CD14-positive monocyte (primary cell): ENCODE data around the gene NFIL3. TPM values are rescaled to one million over a fixed set of nuclear protein-coding genes. Genes with fewer than 3 reads are reported as not detected.

ENCODE experiments used
- DNase-seq, 3 donors: peaks; one replicate each; pipeline ENCODE4 v3.0.0-alpha.2; 2011 to 2022
- H2AFZ ChIP-seq: 2 replicates; pipeline ENCODE4 v1.6.0; 2012; ENCODE audit warnings: mild to moderate bottlenecking, low read depth, low read length, inconsistent platforms; ENCODE audit not compliant: insufficient read depth, poor library complexity, severe bottlenecking
- H3K27ac ChIP-seq, 2 donors: 1 replicate in 1 of 2; 2 replicates in 1 of 2; pipeline ENCODE4 v1.5.1; 2012 to 2013; ENCODE audit warnings: low read length in 2 of 2, control low read depth in 1 of 2, inconsistent platforms in 1 of 2, low read depth in 1 of 2, mild to moderate bottlenecking in 1 of 2
- H3K27me3 ChIP-seq, 2 donors: one replicate each; pipeline versions ENCODE4 v1.6.0 to v1.6.1; 2011 to 2013; ENCODE audit warnings: low read length in 2 of 2; ENCODE audit not compliant: control insufficient read depth in 2 of 2, insufficient read depth in 2 of 2
- H3K36me3 ChIP-seq, 2 donors: replicated peaks in 1 of 2; 1 replicate in 1 of 2; 2 replicates in 1 of 2; pipeline versions ENCODE4 v1.5.1 to v1.6.1; 2012 to 2013; ENCODE audit warnings: low read length in 2 of 2, control low read depth in 1 of 2, inconsistent platforms in 1 of 2, mild to moderate bottlenecking in 1 of 2; ENCODE audit not compliant: insufficient read depth in 2 of 2, control insufficient read depth in 1 of 2
- H3K4me1 ChIP-seq, 2 donors: 1 replicate in 1 of 2; 2 replicates in 1 of 2; pipeline versions ENCODE4 v1.5.1 to v1.6.1; 2012 to 2013; ENCODE audit warnings: low read length in 2 of 2, control low read depth in 1 of 2, inconsistent platforms in 1 of 2, mild to moderate bottlenecking in 1 of 2, moderate library complexity in 1 of 2; ENCODE audit not compliant: insufficient read depth in 2 of 2, control insufficient read depth in 1 of 2
- H3K4me2 ChIP-seq: replicated peaks from 2 replicates; pipeline ENCODE3; 2012; ENCODE audit warnings: low read length, moderate library complexity, mild to moderate bottlenecking; ENCODE audit not compliant: poor library complexity, severe bottlenecking; ENCODE audit errors: extremely low read depth
- H3K4me3 ChIP-seq, 3 experiments: fragments of 200-600 bp in 1 of 3; sonication (generic) in 1 of 3; replicated peaks in 1 of 3; 1 replicate in 2 of 3; 2 replicates in 1 of 3; pipeline ENCODE4 v1.5.1; 2011 to 2013; ENCODE audit warnings: low read length in 3 of 3, mild to moderate bottlenecking in 3 of 3, control low read depth in 2 of 3, low read depth in 2 of 3, inconsistent platforms in 1 of 3, moderate library complexity in 1 of 3
- H3K79me2 ChIP-seq: 2 replicates; pipeline ENCODE4 v1.6.0; 2012; ENCODE audit warnings: mild to moderate bottlenecking, control low read depth, inconsistent platforms, low read length, moderate library complexity; ENCODE audit not compliant: insufficient read depth
- H3K9ac ChIP-seq: 2 replicates; pipeline ENCODE4 v1.6.0; 2017; ENCODE audit warnings: low read length, mild to moderate bottlenecking; ENCODE audit not compliant: insufficient read depth, poor library complexity, severe bottlenecking
- H3K9me3 ChIP-seq, 2 donors: replicated peaks in 1 of 2; 1 replicate in 1 of 2; 2 replicates in 1 of 2; pipeline versions ENCODE4 v1.5.1 to v1.6.1; 2012 to 2013; ENCODE audit warnings: low read length in 2 of 2, control low read depth in 1 of 2; ENCODE audit not compliant: control insufficient read depth in 1 of 2, insufficient read depth in 1 of 2
- H4K20me1 ChIP-seq: 2 replicates; pipeline ENCODE4 v1.6.0; 2012; ENCODE audit warnings: mild to moderate bottlenecking, low read length, control low read depth, moderate library complexity; ENCODE audit not compliant: insufficient read depth
- H3K27ac Mint-ChIP-seq, 7 donors: one replicate each; pipeline ENCODE4 v1.8.0; 2020; ENCODE audit warnings: mild to moderate bottlenecking in 7 of 7, mixed read lengths in 7 of 7, moderate library complexity in 6 of 7, inconsistent platforms in 2 of 7
- H3K27me3 Mint-ChIP-seq, 3 donors: one replicate each; pipeline ENCODE4 v1.8.0; 2021 to 2022; ENCODE audit warnings: low read depth in 3 of 3, mild to moderate bottlenecking in 3 of 3, mixed read lengths in 3 of 3, moderate library complexity in 3 of 3, inconsistent platforms in 1 of 3
- H3K36me3 Mint-ChIP-seq, 2 donors: one replicate each; pipeline ENCODE4 v1.8.0; 2020; ENCODE audit warnings: mixed read lengths in 2 of 2, inconsistent platforms in 1 of 2, mild to moderate bottlenecking in 1 of 2
- H3K4me1 Mint-ChIP-seq: one replicate; pipeline ENCODE4 v1.8.0; 2020; ENCODE audit warnings: mild to moderate bottlenecking, mixed read lengths
- H3K4me3 Mint-ChIP-seq, 2 donors: one replicate each; pipeline ENCODE4 v1.8.0; 2020; ENCODE audit warnings: mild to moderate bottlenecking in 2 of 2, mixed read lengths in 2 of 2, moderate library complexity in 1 of 2
- H3K9me3 Mint-ChIP-seq, 7 donors: one replicate each; pipeline ENCODE4 v1.8.0; 2020 to 2022; ENCODE audit warnings: mixed read lengths in 7 of 7, mild to moderate bottlenecking in 6 of 7, moderate library complexity in 6 of 7, inconsistent platforms in 2 of 7
- CTCF ChIP-seq: fragments of 200-600 bp; IDR thresholded peaks from one replicate; pipeline ENCODE4 v1.8.0; 2022; ENCODE audit warnings: antibody characterized with exemption, mild to moderate bottlenecking
- WGBS: methylation state at CpG from one replicate; pipeline ENCODE4 v1.1.5; 2013; ENCODE audit warnings: missing lambda C conversion rate; ENCODE audit not compliant: insufficient coverage; 5-methylcytosine and 5-hydroxymethylcytosine counted together
- intact Hi-C, 2 donors: fragments of 100-400 bp; cut with micrococcal nuclease; formaldehyde crosslinking; loops; one replicate each; pipeline versions ENCODE4 v1.15.0 to v1.15.1; 2023
- polyA plus RNA-seq, 3 donors: library from polyadenylated mRNA; depleted of rRNA in 1 of 3; unstranded in 2 of 3; stranded (reverse) in 1 of 3; fragments of 300-500 nt in 2 of 3; fragments of >200 nt in 1 of 3; fragmentation: Illumina TruSeq in 2 of 3; gene quantifications; 1 replicate in 2 of 3; 2 replicates in 1 of 3; pipeline ENCODE4 v1.2.3, GENCODE V29; 2012 to 2021

The NFIL3 gene
- polyA plus RNA-seq, 3 donors, result 18.6 to 253 (median 64.0) TPM

- H2AFZ ChIP-seq, result no peak overlapping the region
- peaks cover 0 to 2% (median 0%) of the 10 kb centered on the region in 7 donors for H3K9me3 Mint-ChIP-seq
- peaks cover 0 to 3% (median 0%) of the 10 kb centered on the region in 3 donors for H3K27me3 Mint-ChIP-seq
- peaks cover 24 to 29% of the 10 kb centered on the region in 2 donors for H3K4me1 ChIP-seq
- no peaks in the 10 kb centered on the region for H3K9me3 ChIP-seq
- H3K4me1 Mint-ChIP-seq, result peaks cover 23% of the 10 kb centered on the region
- DNase-seq, result no peak
- peak overlapping the region in 1 of 7 donors; percentile 14 for H3K27ac Mint-ChIP-seq
- TF ChIP-seq CTCF, result no peak
- H3K79me2 ChIP-seq, result no peaks in the 10 kb centered on the region
- H3K4me3 ChIP-seq, result no peak overlapping the region
- H3K36me3 ChIP-seq, result no peaks in the 10 kb centered on the region
- WGBS, result no CpG with 5 or more reads among the region's 5 CpGs
- H3K9ac ChIP-seq, result no peak overlapping the region
- no peaks in the 10 kb centered on the region for H4K20me1 ChIP-seq
- H3K4me2 ChIP-seq, result no peak overlapping the region
- no peak overlapping the region for H3K27ac ChIP-seq
- intact Hi-C loops, result loop anchor here in 1 of 2 donors (2.0 kb wide), 1 partner anchor 19 kb away; no protein-coding TSS in a partner anchor
- H3K4me3 Mint-ChIP-seq, result no peak overlapping the region
- no peaks in the 10 kb centered on the region for H3K36me3 Mint-ChIP-seq
- no peaks in the 10 kb centered on the region for H3K27me3 ChIP-seq
Measured at GRCh38 chr9:91393826-91394225, 29.8 kb downstream of the NFIL3 start.

GRCh38 chr9:91392435-91392834 lies 31.2 kb downstream of the NFIL3 start:
- DNase-seq, result no peak
- H3K4me1 Mint-ChIP-seq, result peaks cover 23% of the 10 kb centered on the region
- Histone ChIP-seq H3K4me2 (no peak overlapping the region), H4K20me1 (no peaks in the 10 kb centered on the region), H3K79me2 (no peaks in the 10 kb centered on the region), H3K4me3 (no peak overlapping the region), H3K27ac (no peak overlapping the region), H3K36me3 (no peaks in the 10 kb centered on the region), H3K27me3 (no peaks in the 10 kb centered on the region), H2AFZ (no peak overlapping the region), H3K4me1 (peaks cover 24 to 29% of the 10 kb centered on the region in 2 donors), H3K9me3 (no peaks in the 10 kb centered on the region), H3K9ac (no peak overlapping the region)
- H3K36me3 Mint-ChIP-seq, result no peaks in the 10 kb centered on the region
- H3K9me3 Mint-ChIP-seq, result peaks cover 0 to 2% (median 0%) of the 10 kb centered on the region in 7 donors
- WGBS, result no CpG with 5 or more reads among the region's 1 CpG
- H3K4me3 Mint-ChIP-seq, result no peak overlapping the region
- intact Hi-C loops, result no loop called here
- peaks cover 0 to 2% (median 0%) of the 10 kb centered on the region in 3 donors for H3K27me3 Mint-ChIP-seq
- no peak overlapping the region for H3K27ac Mint-ChIP-seq
- TF ChIP-seq CTCF, result no peak
